Fibroblast of lung (primary cell): ENCODE results near the gene ERRFI1. TPM values are rescaled to one million over a fixed set of nuclear protein-coding genes. Genes with fewer than 3 reads are reported as not detected.

Experiments
- DNase-seq, 2 donors: peaks; one replicate each; pipeline versions ENCODE4 v3.0.0 to v3.0.0-alpha.2; 2010; ENCODE audit warnings: low read depth in 2 of 2
- H2AFZ ChIP-seq: 2 replicates; pipeline ENCODE4 v1.5.1; 2012; ENCODE audit warnings: low read length, control low read depth, inconsistent platforms
- H3K27ac ChIP-seq: 2 replicates; pipeline ENCODE4 v1.5.1; 2011; ENCODE audit warnings: low read length, control low read depth; ENCODE audit not compliant: insufficient read depth
- H3K27me3 ChIP-seq: 2 replicates; pipeline ENCODE4 v1.5.1; 2011; ENCODE audit warnings: mild to moderate bottlenecking, low read length; ENCODE audit not compliant: control insufficient read depth, insufficient read depth
- H3K36me3 ChIP-seq: 2 replicates; pipeline ENCODE4 v1.5.1; 2011; ENCODE audit warnings: low read length; ENCODE audit not compliant: control insufficient read depth, insufficient read depth
- H3K4me1 ChIP-seq: 2 replicates; pipeline ENCODE4 v1.5.1; 2011; ENCODE audit warnings: low read length; ENCODE audit not compliant: control insufficient read depth, insufficient read depth; ENCODE audit errors: extremely low read depth
- H3K4me2 ChIP-seq: 2 replicates; pipeline ENCODE4 v1.5.1; 2011; ENCODE audit warnings: low read length, control low read depth; ENCODE audit not compliant: insufficient read depth; ENCODE audit errors: extremely low read depth
- H3K4me3 ChIP-seq, 4 experiments: fragments of 200-600 bp in 1 of 4; sonication (generic) in 1 of 4; replicated peaks in 1 of 4; 2 replicates each; pipeline ENCODE4 v1.5.1; 2011 to 2016; ENCODE audit warnings: low read length in 4 of 4, low read depth in 3 of 4, mild to moderate bottlenecking in 3 of 4, control low read depth in 2 of 4, inconsistent platforms in 1 of 4, mixed read lengths in 1 of 4; ENCODE audit not compliant: insufficient read depth in 1 of 4; ENCODE audit errors: control extremely low read depth in 1 of 4
- H3K79me2 ChIP-seq: 2 replicates; pipeline ENCODE4 v1.5.1; 2012; ENCODE audit warnings: mild to moderate bottlenecking, low read length, inconsistent platforms; ENCODE audit not compliant: control insufficient read depth, insufficient read depth
- H3K9ac ChIP-seq: 2 replicates; pipeline ENCODE4 v1.5.1; 2011; ENCODE audit warnings: mild to moderate bottlenecking, low read length, control low read depth; ENCODE audit not compliant: insufficient read depth
- H3K9me3 ChIP-seq: 2 replicates; pipeline ENCODE4 v1.5.1; 2012; ENCODE audit warnings: low read depth, low read length; ENCODE audit not compliant: control insufficient read depth, insufficient read depth
- H4K20me1 ChIP-seq: 2 replicates; pipeline ENCODE4 v1.5.1; 2011; ENCODE audit warnings: low read length; ENCODE audit not compliant: control insufficient read depth, insufficient read depth; ENCODE audit errors: extremely low read depth
- EZH2 ChIP-seq: IDR thresholded peaks from 2 replicates; pipeline ENCODE4 v1.5.1; 2012; ENCODE audit warnings: low read length, control low read depth, mild to moderate bottlenecking; ENCODE audit errors: missing control alignments
- polyA plus RNA-seq, 2 donors: library from polyadenylated mRNA; depleted of rRNA in 1 of 2; stranded (reverse) in 1 of 2; unstranded in 1 of 2; fragments of >200 nt; gene quantifications; 2 replicates each; pipeline ENCODE4 v1.2.1, GENCODE V29; 2011 to 2012; ENCODE audit warnings: missing spikeins in 1 of 2
- total RNA-seq: library from RNA; depleted of rRNA; stranded (reverse); fragments of >200 nt; gene quantifications from 2 replicates; pipeline ENCODE4 v1.2.1, GENCODE V29; 2014
- TF ChIP-seq, protein P1 (sequence below), 2 donors: IDR thresholded peaks in 1 of 2; conservative IDR thresholded peaks in 1 of 2; 1 replicate in 1 of 2; 2 replicates in 1 of 2; pipeline ENCODE4 v1.5.1; 2011 to 2012; ENCODE audit warnings: low read length in 2 of 2, control low read depth in 1 of 2, inconsistent platforms in 1 of 2, low read depth in 1 of 2, mild to moderate bottlenecking in 1 of 2

ERRFI1 gene
- total and polyA plus RNA-seq, 2 donors (not counting 1 experiment from before 2014, with no cell fraction given), result 46.2 to 105 TPM

GRCh38 chr1:7987528-7987927 lies 38.6 kb downstream of the ERRFI1 start:
- Histone ChIP-seq H2AFZ (no peak overlapping the region), H3K36me3 (peaks cover 18% of the 10 kb centered on the region), H3K4me1 (peaks cover under 1% of the 10 kb centered on the region), H3K27ac (no peak overlapping the region), H4K20me1 (no peaks in the 10 kb centered on the region), H3K4me3 (no peak overlapping the region), H3K9me3 (no peaks in the 10 kb centered on the region), H3K27me3 (no peaks in the 10 kb centered on the region), H3K4me2 (no peak overlapping the region), H3K9ac (no peak overlapping the region), H3K79me2 (peaks cover 2% of the 10 kb centered on the region)
- DNase-seq, result no peak
- TF ChIP-seq EZH2, result no peak
- TF ChIP-seq, protein P1, sequence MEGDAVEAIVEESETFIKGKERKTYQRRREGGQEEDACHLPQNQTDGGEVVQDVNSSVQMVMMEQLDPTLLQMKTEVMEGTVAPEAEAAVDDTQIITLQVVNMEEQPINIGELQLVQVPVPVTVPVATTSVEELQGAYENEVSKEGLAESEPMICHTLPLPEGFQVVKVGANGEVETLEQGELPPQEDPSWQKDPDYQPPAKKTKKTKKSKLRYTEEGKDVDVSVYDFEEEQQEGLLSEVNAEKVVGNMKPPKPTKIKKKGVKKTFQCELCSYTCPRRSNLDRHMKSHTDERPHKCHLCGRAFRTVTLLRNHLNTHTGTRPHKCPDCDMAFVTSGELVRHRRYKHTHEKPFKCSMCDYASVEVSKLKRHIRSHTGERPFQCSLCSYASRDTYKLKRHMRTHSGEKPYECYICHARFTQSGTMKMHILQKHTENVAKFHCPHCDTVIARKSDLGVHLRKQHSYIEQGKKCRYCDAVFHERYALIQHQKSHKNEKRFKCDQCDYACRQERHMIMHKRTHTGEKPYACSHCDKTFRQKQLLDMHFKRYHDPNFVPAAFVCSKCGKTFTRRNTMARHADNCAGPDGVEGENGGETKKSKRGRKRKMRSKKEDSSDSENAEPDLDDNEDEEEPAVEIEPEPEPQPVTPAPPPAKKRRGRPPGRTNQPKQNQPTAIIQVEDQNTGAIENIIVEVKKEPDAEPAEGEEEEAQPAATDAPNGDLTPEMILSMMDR (conservative IDR thresholded peaks at IDR 0.05 in 1 of 2, IDR thresholded peaks at IDR 0.05 in 1 of 2; ENCODE audit: low read depth in 1 of 2, low read length in 2 of 2), result no peak

DNA sequence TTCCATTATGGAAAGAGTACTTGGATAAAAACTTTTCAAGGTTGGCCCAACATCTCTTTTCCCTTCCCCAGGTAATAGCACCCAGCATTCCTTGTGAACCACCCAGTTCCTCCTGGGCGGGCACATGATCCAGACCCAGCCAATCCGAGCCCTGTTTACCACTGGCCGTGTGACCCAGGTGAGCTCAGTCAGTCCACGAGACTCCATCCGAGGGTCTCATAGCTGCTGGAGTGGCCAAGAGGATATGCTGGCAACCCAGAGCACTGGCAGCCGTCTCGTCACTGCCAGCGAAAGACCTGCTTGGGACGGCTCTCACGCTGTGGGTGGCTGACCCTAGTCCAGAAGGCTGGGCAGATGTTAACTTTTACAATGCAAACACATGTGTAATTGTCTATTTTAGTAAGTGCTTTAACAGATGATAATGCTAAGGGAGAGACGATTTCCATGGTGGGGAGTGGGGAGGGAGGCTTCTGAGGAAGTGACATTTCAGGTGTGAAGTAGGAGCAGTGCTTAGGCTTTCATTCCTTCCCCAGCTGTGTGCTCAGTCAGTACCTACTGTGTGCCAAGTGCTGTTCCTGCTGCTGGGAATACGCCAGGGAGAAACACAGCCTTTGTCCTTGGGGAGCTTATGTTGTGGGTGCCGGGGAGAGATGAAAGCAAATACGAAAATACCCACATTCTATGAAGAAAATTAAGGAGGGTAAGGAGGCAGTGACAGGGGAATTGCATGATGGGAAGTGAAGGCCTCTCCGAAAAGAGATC lies 40.1 kb downstream of the ERRFI1 start:
- TF ChIP-seq, protein P1 (conservative IDR thresholded peaks at IDR 0.05 in 1 of 2, IDR thresholded peaks at IDR 0.05 in 1 of 2; ENCODE audit: low read depth in 1 of 2, low read length in 2 of 2), result no peak
- no peak for TF ChIP-seq EZH2
- no peak for DNase-seq
- H2AFZ ChIP-seq, result no peak overlapping the region
- H3K36me3 ChIP-seq, result peaks cover 20% of the 10 kb centered on the region
- H3K79me2 ChIP-seq, result peaks cover 4% of the 10 kb centered on the region
- H3K9me3 ChIP-seq, result no peaks in the 10 kb centered on the region
- no peak overlapping the region for H3K4me2 ChIP-seq
- H4K20me1 ChIP-seq, result no peaks in the 10 kb centered on the region
- peaks cover 3% of the 10 kb centered on the region for H3K4me1 ChIP-seq
- no peak overlapping the region for H3K4me3 ChIP-seq
- H3K27ac ChIP-seq, result no peak overlapping the region
- H3K27me3 ChIP-seq, result no peaks in the 10 kb centered on the region
- H3K9ac ChIP-seq, result no peak overlapping the region

- H3K27me3 ChIP-seq, result no peaks in the 10 kb centered on the region
- no peak overlapping the region for H3K4me2 ChIP-seq
These were observed 41.3 kb downstream of the ERRFI1 start for GRCh38 chr1:7984811-7985210.

More at GRCh38 chr1:7984811-7985210, 41.3 kb downstream of the ERRFI1 start:
- Histone ChIP-seq H3K9me3 (no peaks in the 10 kb centered on the region), H3K4me1 (peaks cover 3% of the 10 kb centered on the region), H2AFZ (no peak overlapping the region), H3K27ac (no peak overlapping the region), H4K20me1 (no peaks in the 10 kb centered on the region), H3K79me2 (peaks cover 4% of the 10 kb centered on the region), H3K36me3 (peaks cover 20% of the 10 kb centered on the region), H3K4me3 (no peak overlapping the region), H3K9ac (no peak overlapping the region)
- TF ChIP-seq EZH2, result no peak
- TF ChIP-seq, protein P1 (conservative IDR thresholded peaks at IDR 0.05 in 1 of 2, IDR thresholded peaks at IDR 0.05 in 1 of 2; ENCODE audit: low read depth in 1 of 2, low read length in 2 of 2), result no peak
- DNase-seq, result no peak
